OCI-LY3 (cell line): ENCODE data around the gene ZMIZ1.

Experiments used
- CTCF ChIP-seq: fragments of 200-600, 300-600 bp; sonication (generic); IDR thresholded peaks from 2 replicates; pipeline ENCODE4 v1.5.1; 2014; ENCODE audit warnings: antibody characterized with exemption, low read length, low read depth
- EZH2phosphoT487 ChIP-seq: fragments of 200-600 bp; shearing (Covaris generic); IDR thresholded peaks from 2 replicates; pipeline ENCODE4 v1.6.1; 2018; ENCODE audit warnings: antibody characterized with exemption, mixed run types, low read depth

- TF ChIP-seq CTCF (no peak), EZH2phosphoT487 (no peak)
Observed at GRCh38 chr10:79335470-79336235, 266.9 kb downstream of the ZMIZ1 start.
